K562 (cell line): Measurements from ENCODE around the gene HSPA4. TPM values are rescaled to one million over a fixed set of nuclear protein-coding genes. Genes with fewer than 3 reads are reported as not detected.

Experiments used
- CHCHD3 ChIP-seq: fragments of 250-450 bp; sonication (Bioruptor Pico); IDR thresholded peaks from 2 replicates; pipeline ENCODE4 v2.1.2; 2022; ENCODE audit warnings: mild to moderate bottlenecking
- CTBP1 ChIP-seq: fragments of 450-650 bp; IDR thresholded peaks from 2 replicates; pipeline ENCODE4 v1.6.1; 2016; ENCODE audit warnings: borderline replicate concordance
- DIDO1 ChIP-seq: fragments of 450-650 bp; IDR thresholded peaks from 2 replicates; pipeline ENCODE4 v1.6.1; 2016; ENCODE audit warnings: low read depth, missing biosample characterization, missing genetic modification characterization
- FOS ChIP-seq: IDR thresholded peaks from 3 replicates; pipeline ENCODE4 v1.6.1; 2011; ENCODE audit not compliant: insufficient read length; ENCODE audit errors: extremely low read depth
- GTF2B ChIP-seq: IDR thresholded peaks from 2 replicates; pipeline ENCODE4 v1.6.1; 2011; ENCODE audit not compliant: insufficient read length; ENCODE audit errors: extremely low read depth
- GTF2E2 ChIP-seq: fragments of 200-800 bp; sonication (Bioruptor generic); IDR thresholded peaks from 2 replicates; pipeline ENCODE4 v1.6.1; 2016; ENCODE audit warnings: missing genetic modification characterization, missing compliant biosample characterization
- HMGN3 ChIP-seq: IDR thresholded peaks from 2 replicates; pipeline ENCODE4 v1.6.1; 2011; ENCODE audit warnings: borderline replicate concordance, low read depth, mild to moderate bottlenecking, mixed read lengths, low read length; ENCODE audit not compliant: insufficient read length; ENCODE audit errors: extremely low read depth
- MXI1 ChIP-seq: IDR thresholded peaks from 2 replicates; pipeline ENCODE4 v1.6.1; 2011; ENCODE audit warnings: low read depth, mild to moderate bottlenecking, improper control_type of control experiment, low read length
- PHB ChIP-seq: fragments of 250-450 bp; sonication (Bioruptor Pico); IDR thresholded peaks from 2 replicates; pipeline ENCODE4 v1.5.0; 2021
- PML ChIP-seq: IDR thresholded peaks from 2 replicates; pipeline ENCODE4 v1.6.1; 2012; ENCODE audit warnings: low read length, inconsistent platforms
- RBM25 ChIP-seq: fragments of 200-400 bp; formaldehyde crosslinking; IDR thresholded peaks from 2 replicates; pipeline ENCODE4 v1.6.1; 2018; ENCODE audit warnings: low read length, low read depth, moderate library complexity; ENCODE audit not compliant: severe bottlenecking
- SLC30A9 ChIP-seq: fragments of 250-450 bp; sonication (Bioruptor Pico); IDR thresholded peaks from 2 replicates; pipeline ENCODE4 v1.8.0; 2022; ENCODE audit warnings: mild to moderate bottlenecking, moderate library complexity
- TFAM ChIP-seq: fragments of 250-450 bp; sonication (Bioruptor Pico); conservative IDR thresholded peaks from 2 replicates; pipeline ENCODE4 v1.5.0; 2021; ENCODE audit warnings: mild to moderate bottlenecking, moderate library complexity
- THRAP3 ChIP-seq: fragments of 450-650 bp; IDR thresholded peaks from 2 replicates; pipeline ENCODE4 v1.6.1; 2016; ENCODE audit warnings: mild to moderate bottlenecking, inconsistent platforms, borderline replicate concordance
- ZBTB7A ChIP-seq: IDR thresholded peaks from 2 replicates; pipeline ENCODE4 v1.6.1; 2011; ENCODE audit warnings: low read depth, mild to moderate bottlenecking, low read length, moderate library complexity, borderline replicate concordance; ENCODE audit not compliant: control insufficient read depth
- ZFPM2 ChIP-seq: fragments of 250-450 bp; sonication (Bioruptor Pico); IDR thresholded peaks from 2 replicates; pipeline ENCODE4 v1.5.1; 2022; ENCODE audit warnings: mild to moderate bottlenecking
- ZNF431 ChIP-seq: sonication (generic); formaldehyde crosslinking; IDR thresholded peaks from 2 replicates; pipeline ENCODE4 v1.8.0; 2022; ENCODE audit warnings: mild to moderate bottlenecking, missing genetic modification reagents
- ZNF436 ChIP-seq: fragments of 250-450, 450-650 bp; sonication (Bioruptor Pico); formaldehyde crosslinking; IDR thresholded peaks from 2 replicates; pipeline ENCODE4 v1.7.0; 2020; ENCODE audit warnings: mild to moderate bottlenecking
- ZNF780A ChIP-seq: fragments of 250-450 bp; sonication (Bioruptor Pico); IDR thresholded peaks from 2 replicates; pipeline ENCODE4 v1.5.0; 2021; ENCODE audit warnings: mild to moderate bottlenecking
- polyA plus RNA-seq, 8 experiments: library from polyadenylated mRNA; depleted of rRNA in 4 of 8; stranded (reverse) in 5 of 8; unstranded in 3 of 8; fragments of >200 nt; fragmentation: Nextera tagmentation in 2 of 8; fragmentation: Illumina TruSeq in 1 of 8; extraction: Ambion mirVana in 2 of 8; extraction: Trizol in 1 of 8; gene quantifications; 2 replicates each; pipeline versions ENCODE4 v1.2.1 to v1.2.3, GENCODE V29; 2011 to 2014; ENCODE audit warnings: inconsistent platforms in 1 of 8, missing spikeins in 1 of 8
- total RNA-seq, 7 experiments: library from RNA; depleted of rRNA in 6 of 7; stranded (reverse); fragments of >200 nt in 6 of 7; fragmentation: Illumina TruSeq in 2 of 7; extraction: Trizol in 2 of 7; gene quantifications; 2 replicates each; pipeline versions ENCODE4 v1.2.1 to v1.2.3, GENCODE V29; 2011 to 2021; ENCODE audit warnings: low replicate concordance in 1 of 7
- TF ChIP-seq, protein P1 (sequence below), 3 experiments: fragments of 200-800 bp in 1 of 3; fragments of 250-450 bp in 1 of 3; fragments of 450-650 bp in 1 of 3; sonication (Bioruptor Pico) in 1 of 3; sonication (Bioruptor generic) in 1 of 3; formaldehyde crosslinking in 1 of 3; IDR thresholded peaks; 2 replicates each; pipeline versions ENCODE4 v1.6.1 to v1.8.0; 2016 to 2022; ENCODE audit warnings: mild to moderate bottlenecking in 2 of 3, missing genetic modification characterization in 2 of 3, missing compliant biosample characterization in 1 of 3, moderate library complexity in 1 of 3
- TF ChIP-seq, protein P2 (sequence below): fragments of 450-650 bp; IDR thresholded peaks from 2 replicates; pipeline ENCODE4 v1.6.1; 2016; ENCODE audit warnings: low read depth, mild to moderate bottlenecking, moderate library complexity
- TF ChIP-seq, protein P3 (sequence below): sonication (generic); formaldehyde crosslinking; IDR thresholded peaks from 2 replicates; pipeline ENCODE4 v1.8.1; 2023; ENCODE audit warnings: mild to moderate bottlenecking, missing genetic modification reagents

The HSPA4 gene
- total and polyA plus RNA-seq, 9 of the 15 experiments (the other 6 are each of a cell fraction or from before 2014, with no cell fraction given) = 90.3 to 286 (median 148) TPM

GRCh38 chr5:133051542-133052316, at the start of gene HSPA4 (continued):
- TF ChIP-seq ZNF436 (CRISPR knock-in tag) = peak; percentile 67
- peak; percentile 47 for TF ChIP-seq GTF2B
- TF ChIP-seq TFAM (CRISPR knock-in tag) = no peak
- no peak for TF ChIP-seq PHB (CRISPR knock-in tag)
- TF ChIP-seq FOS = no peak
- peak; percentile 4 for TF ChIP-seq ZNF431 (CRISPR knock-in tag)
- TF ChIP-seq CTBP1 = peak; percentile 22; the same call in 1 of the 2 replicates
- no peak for TF ChIP-seq THRAP3
- TF ChIP-seq HMGN3 = peak; percentile 20
- 0 out of 2 replicates have a peak, but pooled peaks have one; percentile 19 for TF ChIP-seq ZFPM2 (CRISPR knock-in tag)
- TF ChIP-seq DIDO1 (tag) = peak; percentile 44; the same call in 1 of the 2 replicates
- TF ChIP-seq SLC30A9 (CRISPR knock-in tag) = no peak
- TF ChIP-seq, protein P1, sequence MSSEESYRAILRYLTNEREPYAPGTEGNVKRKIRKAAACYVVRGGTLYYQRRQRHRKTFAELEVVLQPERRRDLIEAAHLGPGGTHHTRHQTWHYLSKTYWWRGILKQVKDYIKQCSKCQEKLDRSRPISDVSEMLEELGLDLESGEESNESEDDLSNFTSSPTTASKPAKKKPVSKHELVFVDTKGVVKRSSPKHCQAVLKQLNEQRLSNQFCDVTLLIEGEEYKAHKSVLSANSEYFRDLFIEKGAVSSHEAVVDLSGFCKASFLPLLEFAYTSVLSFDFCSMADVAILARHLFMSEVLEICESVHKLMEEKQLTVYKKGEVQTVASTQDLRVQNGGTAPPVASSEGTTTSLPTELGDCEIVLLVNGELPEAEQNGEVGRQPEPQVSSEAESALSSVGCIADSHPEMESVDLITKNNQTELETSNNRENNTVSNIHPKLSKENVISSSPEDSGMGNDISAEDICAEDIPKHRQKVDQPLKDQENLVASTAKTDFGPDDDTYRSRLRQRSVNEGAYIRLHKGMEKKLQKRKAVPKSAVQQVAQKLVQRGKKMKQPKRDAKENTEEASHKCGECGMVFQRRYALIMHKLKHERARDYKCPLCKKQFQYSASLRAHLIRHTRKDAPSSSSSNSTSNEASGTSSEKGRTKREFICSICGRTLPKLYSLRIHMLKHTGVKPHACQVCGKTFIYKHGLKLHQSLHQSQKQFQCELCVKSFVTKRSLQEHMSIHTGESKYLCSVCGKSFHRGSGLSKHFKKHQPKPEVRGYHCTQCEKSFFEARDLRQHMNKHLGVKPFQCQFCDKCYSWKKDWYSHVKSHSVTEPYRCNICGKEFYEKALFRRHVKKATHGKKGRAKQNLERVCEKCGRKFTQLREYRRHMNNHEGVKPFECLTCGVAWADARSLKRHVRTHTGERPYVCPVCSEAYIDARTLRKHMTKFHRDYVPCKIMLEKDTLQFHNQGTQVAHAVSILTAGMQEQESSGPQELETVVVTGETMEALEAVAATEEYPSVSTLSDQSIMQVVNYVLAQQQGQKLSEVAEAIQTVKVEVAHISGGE (CRISPR knock-in tag; IDR thresholded peaks at IDR 0.05) = peak in 2 of 3 experiments; percentile 46 to 85; a peak in 3 of 6 replicates
- TF ChIP-seq ZBTB7A = peak; percentile 48; the same call in 1 of the 2 replicates
- TF ChIP-seq ZNF780A (CRISPR knock-in tag) = no peak
- no peak; the same call in 1 of the 2 replicates for TF ChIP-seq CHCHD3
- TF ChIP-seq, protein P2, sequence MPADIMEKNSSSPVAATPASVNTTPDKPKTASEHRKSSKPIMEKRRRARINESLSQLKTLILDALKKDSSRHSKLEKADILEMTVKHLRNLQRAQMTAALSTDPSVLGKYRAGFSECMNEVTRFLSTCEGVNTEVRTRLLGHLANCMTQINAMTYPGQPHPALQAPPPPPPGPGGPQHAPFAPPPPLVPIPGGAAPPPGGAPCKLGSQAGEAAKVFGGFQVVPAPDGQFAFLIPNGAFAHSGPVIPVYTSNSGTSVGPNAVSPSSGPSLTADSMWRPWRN = no peak
- TF ChIP-seq, protein P3, sequence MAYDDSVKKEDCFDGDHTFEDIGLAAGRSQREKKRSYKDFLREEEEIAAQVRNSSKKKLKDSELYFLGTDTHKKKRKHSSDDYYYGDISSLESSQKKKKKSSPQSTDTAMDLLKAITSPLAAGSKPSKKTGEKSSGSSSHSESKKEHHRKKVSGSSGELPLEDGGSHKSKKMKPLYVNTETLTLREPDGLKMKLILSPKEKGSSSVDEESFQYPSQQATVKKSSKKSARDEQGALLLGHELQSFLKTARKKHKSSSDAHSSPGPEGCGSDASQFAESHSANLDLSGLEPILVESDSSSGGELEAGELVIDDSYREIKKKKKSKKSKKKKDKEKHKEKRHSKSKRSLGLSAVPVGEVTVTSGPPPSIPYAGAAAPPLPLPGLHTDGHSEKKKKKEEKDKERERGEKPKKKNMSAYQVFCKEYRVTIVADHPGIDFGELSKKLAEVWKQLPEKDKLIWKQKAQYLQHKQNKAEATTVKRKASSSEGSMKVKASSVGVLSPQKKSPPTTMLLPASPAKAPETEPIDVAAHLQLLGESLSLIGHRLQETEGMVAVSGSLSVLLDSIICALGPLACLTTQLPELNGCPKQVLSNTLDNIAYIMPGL (CRISPR knock-in tag) = 0 out of 2 replicates have a peak, but pooled peaks have one; percentile 13
- no peak for TF ChIP-seq GTF2E2 (tag)
- TF ChIP-seq MXI1 = no peak
- TF ChIP-seq PML = peak; percentile 92
- peak; percentile 53 for TF ChIP-seq RBM25
